ENCODE results near the gene SLC25A20.
"Not testable (repeated sequence)": the region's sequence is repeated elsewhere in the genome, so short reads cannot be mapped to it uniquely, and the experiment has no call there.

Gene SLC25A20

DNA sequence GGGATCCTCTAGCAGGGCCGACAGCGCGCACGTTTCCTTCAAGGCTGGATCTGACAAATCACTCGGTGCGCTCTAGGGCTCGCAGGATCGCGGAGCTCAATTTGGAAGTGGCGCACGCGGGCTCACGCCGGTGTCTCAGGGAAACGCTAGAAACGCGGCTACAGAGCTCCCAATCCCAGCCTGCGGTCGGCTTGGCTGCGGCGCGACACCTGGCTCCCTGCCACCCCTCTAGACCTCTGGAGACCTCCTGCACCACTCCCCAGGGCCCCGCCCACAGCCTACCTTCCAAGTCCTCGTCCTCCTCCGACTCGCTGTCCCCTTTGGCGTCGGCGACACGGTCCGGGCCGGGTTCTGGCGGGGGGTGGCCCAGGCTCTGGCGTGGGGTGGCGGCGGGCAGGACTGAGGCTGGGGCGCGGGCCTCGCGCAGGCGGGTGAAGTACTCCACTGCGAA is 51.6 kb downstream of the SLC25A20 start:
- peak overlapping the region; percentile 84 for H3K4me3 ChIP-seq (ENCODE audit: low read length)
- TF ChIP-seq, protein P1, sequence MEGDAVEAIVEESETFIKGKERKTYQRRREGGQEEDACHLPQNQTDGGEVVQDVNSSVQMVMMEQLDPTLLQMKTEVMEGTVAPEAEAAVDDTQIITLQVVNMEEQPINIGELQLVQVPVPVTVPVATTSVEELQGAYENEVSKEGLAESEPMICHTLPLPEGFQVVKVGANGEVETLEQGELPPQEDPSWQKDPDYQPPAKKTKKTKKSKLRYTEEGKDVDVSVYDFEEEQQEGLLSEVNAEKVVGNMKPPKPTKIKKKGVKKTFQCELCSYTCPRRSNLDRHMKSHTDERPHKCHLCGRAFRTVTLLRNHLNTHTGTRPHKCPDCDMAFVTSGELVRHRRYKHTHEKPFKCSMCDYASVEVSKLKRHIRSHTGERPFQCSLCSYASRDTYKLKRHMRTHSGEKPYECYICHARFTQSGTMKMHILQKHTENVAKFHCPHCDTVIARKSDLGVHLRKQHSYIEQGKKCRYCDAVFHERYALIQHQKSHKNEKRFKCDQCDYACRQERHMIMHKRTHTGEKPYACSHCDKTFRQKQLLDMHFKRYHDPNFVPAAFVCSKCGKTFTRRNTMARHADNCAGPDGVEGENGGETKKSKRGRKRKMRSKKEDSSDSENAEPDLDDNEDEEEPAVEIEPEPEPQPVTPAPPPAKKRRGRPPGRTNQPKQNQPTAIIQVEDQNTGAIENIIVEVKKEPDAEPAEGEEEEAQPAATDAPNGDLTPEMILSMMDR (conservative IDR thresholded peaks at IDR 0.05; ENCODE audit: low read length), result no peak
- DNase-seq (ENCODE audit: low read depth), result peak; percentile 74

DNA sequence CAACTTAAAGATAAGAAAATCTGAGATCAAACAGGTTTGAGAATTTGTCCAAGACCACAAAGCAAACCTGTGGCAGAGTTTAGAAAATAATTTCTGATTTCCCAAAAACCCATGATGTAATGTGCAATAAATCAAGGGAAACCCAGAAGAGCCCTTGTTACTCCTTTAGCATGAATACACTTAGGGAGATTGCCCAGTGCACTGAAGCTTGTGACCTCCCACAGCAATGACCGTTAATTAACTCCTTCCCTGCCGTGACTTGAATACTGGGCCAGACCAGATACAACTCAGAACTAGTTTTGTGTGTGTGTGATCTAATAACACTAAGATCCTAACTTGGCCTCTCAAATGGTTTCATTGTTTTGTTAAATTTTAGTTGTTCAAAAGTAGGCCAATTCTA is 53.5 kb downstream of the SLC25A20 start:
- peak; percentile 40 for DNase-seq (ENCODE audit: low read depth)
- H3K4me3 ChIP-seq (ENCODE audit: low read length), result no peak overlapping the region
- TF ChIP-seq, protein P1 (conservative IDR thresholded peaks at IDR 0.05; ENCODE audit: low read length), result no peak

DNA sequence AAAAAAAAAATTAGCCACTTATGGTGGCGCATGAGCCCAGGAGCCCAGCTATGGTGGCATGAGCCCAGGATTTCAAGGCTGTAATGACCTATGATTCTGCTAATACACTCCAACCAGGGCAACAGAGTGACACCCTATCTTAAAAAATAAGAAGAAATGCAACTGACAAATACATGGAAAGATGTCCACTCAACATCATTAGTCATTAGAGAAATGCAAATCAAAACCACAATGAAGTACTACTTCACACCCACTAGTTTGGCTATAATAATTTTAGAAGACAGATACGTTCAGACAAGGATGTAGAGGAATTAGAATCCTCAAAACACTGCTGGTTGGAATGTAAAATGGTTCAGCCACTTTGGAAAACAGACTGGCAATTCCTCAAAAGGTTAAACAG is 61.5 kb downstream of the SLC25A20 start:
- DNase-seq (ENCODE audit: low read depth), result no peak
- TF ChIP-seq, protein P1 (conservative IDR thresholded peaks at IDR 0.05; ENCODE audit: low read length), result no peak
- no peak overlapping the region for H3K4me3 ChIP-seq (ENCODE audit: low read length)

DNA sequence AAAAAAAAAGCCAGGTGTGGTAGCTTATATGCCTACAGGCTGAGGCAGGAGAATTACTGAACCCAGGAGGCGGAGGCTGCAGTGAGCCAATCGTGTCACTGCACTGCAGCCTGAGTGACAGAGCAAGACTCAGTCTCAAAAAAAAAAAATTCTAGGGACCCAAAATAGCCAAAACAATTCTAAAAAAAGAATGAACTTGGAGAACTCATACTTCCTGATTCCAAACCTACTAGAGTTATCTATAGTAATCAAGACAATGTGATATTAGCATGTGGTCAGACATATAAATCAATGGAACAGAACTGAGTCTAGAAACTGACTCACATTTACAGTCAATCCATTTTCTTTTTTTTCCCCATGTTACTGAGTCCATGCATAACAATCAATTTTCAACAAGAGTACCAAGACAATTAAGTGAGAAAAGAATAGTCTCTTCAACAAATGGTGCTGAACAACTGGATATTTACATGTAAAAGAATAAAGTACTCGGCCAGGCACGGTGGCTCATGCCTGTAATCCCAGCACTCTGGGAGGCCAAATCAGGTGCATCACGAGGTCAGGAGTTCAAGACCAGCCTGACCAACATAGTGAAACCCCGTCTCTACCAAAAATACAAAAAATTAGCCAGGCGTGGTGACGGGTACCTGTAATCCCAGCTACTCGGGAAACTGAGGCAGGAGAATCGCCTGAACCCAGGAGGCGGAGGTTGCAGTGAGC is 62.9 kb downstream of the SLC25A20 start:
- H3K4me3 ChIP-seq (ENCODE audit: low read length), result no peak overlapping the region
- peak; percentile 30 for DNase-seq (ENCODE audit: low read depth)
- TF ChIP-seq, protein P1 (conservative IDR thresholded peaks at IDR 0.05; ENCODE audit: low read length), result no peak

DNA sequence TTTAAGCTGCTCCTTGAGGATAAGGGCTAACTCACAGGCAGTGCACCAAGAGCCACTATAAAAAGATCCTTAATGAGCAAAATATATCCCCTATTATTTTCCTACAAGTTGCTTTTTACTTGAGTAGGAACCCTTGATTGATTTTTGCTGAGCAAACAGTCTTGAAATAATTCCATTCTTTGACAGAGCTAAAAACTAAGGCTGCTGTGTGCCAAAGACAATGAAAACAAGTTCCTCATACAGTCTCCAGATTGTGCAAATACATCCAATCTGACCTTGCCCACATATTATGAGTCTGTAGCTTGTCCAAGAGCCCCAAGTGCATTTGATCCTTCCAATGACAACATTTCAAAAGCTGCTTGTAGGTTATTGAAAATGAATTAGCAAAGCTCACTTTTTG is 66.0 kb downstream of the SLC25A20 start:
- TF ChIP-seq, protein P1 (conservative IDR thresholded peaks at IDR 0.05; ENCODE audit: low read length), result no peak
- H3K4me3 ChIP-seq (ENCODE audit: low read length), result no peak overlapping the region
- peak; percentile 26 for DNase-seq (ENCODE audit: low read depth)

DNA sequence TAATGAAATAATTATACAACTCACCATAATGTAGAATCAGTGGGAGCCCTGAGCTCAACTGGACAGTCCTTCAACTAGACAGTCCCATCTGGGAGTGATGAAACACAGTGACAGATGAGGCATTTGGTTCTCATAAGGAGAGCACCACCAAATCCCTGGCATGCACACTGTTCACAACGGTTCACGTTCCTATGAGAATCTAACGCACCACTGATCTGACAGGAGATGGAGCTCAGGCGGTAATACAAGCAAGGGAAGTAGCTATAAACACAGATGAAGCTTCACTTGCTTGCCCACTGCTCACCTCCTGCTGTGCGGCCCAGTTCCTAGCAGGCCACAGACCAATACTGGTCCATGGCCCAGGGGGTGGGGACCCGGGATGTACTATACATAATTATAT is 68.0 kb downstream of the SLC25A20 start:
- H3K4me3 ChIP-seq (ENCODE audit: low read length), result no peak overlapping the region
- DNase-seq (ENCODE audit: low read depth), result peak; percentile 62
- TF ChIP-seq, protein P1 (conservative IDR thresholded peaks at IDR 0.05; ENCODE audit: low read length), result no peak

DNA sequence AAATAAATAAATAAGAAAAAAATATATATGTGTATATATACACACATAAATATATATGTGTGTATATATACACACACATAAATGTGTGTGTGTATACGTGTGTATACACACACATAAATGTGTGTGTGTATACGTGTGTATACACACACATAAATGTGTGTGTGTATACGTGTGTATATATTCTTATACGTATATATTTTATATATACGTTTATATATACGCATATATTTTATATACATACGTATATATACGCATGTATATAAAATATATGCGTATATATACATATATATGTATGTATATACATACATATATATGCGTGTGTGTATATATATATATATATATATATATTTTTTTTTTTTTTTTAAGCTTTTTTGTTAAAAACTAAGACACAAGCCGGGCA is 69.2 kb downstream of the SLC25A20 start:
- not testable (repeated sequence) for DNase-seq (ENCODE audit: low read depth)

DNA sequence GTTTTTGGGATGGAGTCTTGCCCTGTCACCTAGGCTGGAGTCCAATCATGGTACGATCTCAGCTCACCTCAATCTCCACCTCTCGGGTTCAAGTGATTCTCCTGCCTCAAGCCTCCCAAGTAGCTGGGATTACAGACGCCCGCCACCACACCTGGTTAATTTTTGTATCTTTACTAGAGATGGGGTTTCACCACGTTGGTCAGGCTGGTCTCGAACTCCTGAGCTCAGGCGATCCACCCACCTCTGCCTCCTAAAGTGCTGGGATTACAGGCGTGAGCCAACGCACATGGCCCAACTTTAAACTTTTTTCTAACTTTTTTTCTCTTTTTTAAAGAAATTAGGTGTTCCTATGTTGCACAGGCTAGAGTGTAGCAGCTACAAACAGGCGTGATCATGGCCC is 70.8 kb downstream of the SLC25A20 start:
- DNase-seq (ENCODE audit: low read depth); H3K4me3 ChIP-seq (ENCODE audit: low read length): not testable (repeated sequence)

More for the DNA sequence above, 69.2 kb downstream of the SLC25A20 start:
- H3K4me3 ChIP-seq (ENCODE audit: low read length), result not testable (repeated sequence)
